Right atrium auricular region (tissue), 2 donors: ENCODE results near the gene DCLRE1B. TPM values are rescaled to one million over a fixed set of nuclear protein-coding genes. Genes with fewer than 3 reads are reported as not detected.

Experiments
- DNase-seq: peaks from one replicate; pipeline ENCODE4 v3.0.0-alpha.2; 2019; ENCODE audit warnings: low spot score
- H3K27ac ChIP-seq, 2 donors: fragments of 200-600 bp; sonication (generic); 1 replicate in 1 of 2; 2 replicates in 1 of 2; pipeline ENCODE4 v1.5.1; 2016 to 2019
- H3K27me3 ChIP-seq, 2 donors: fragments of 200-600 bp; sonication (generic); one replicate each; pipeline versions ENCODE4 v1.5.1 to v1.6.0; 2017 to 2019
- H3K36me3 ChIP-seq: fragments of 200-600 bp; sonication (generic); one replicate; pipeline ENCODE4 v1.5.1; 2016
- H3K4me1 ChIP-seq, 2 donors: fragments of 200-600 bp; sonication (generic); one replicate each; pipeline versions ENCODE4 v1.5.1 to v1.6.0; 2017 to 2019
- H3K4me3 ChIP-seq, 2 donors: fragments of 200-600 bp; sonication (generic); 1 replicate in 1 of 2; 2 replicates in 1 of 2; pipeline ENCODE4 v1.5.1; 2017 to 2019; ENCODE audit warnings: mild to moderate bottlenecking in 1 of 2, moderate library complexity in 1 of 2
- H3K9me3 ChIP-seq, 2 donors: fragments of 200-600 bp; sonication (generic); one replicate each; pipeline ENCODE4 v1.5.1; 2019
- CTCF ChIP-seq, 2 donors: fragments of 200-600 bp; sonication (generic); IDR thresholded peaks; one replicate each; pipeline ENCODE4 v1.5.1; 2019; ENCODE audit warnings: antibody characterized with exemption in 2 of 2
- total RNA-seq, 2 donors: library from RNA; depleted of rRNA; stranded (reverse); fragments of >200 nt; gene quantifications; one replicate each; pipeline ENCODE4 v1.1.0, GENCODE V29; 2016

DCLRE1B gene
- total RNA-seq, 2 donors from 2014 or later = 1.4 to 2.4 TPM

GRCh38 chr1:113918243-113918642 lies 13.1 kb downstream of the DCLRE1B start:
- Histone ChIP-seq H3K36me3 (no peaks in the 10 kb centered on the region), H3K4me3 (no peak overlapping the region), H3K9me3 (no peaks in the 10 kb centered on the region), H3K4me1 (peaks cover 0 to 5% of the 10 kb centered on the region in 2 donors), H3K27me3 (no peaks in the 10 kb centered on the region), H3K27ac (no peak overlapping the region)
- no peak for TF ChIP-seq CTCF (IDR thresholded peaks at IDR 0.05)
- DNase-seq = no peak

GRCh38 chr1:113922957-113923356 lies 17.8 kb downstream of the DCLRE1B start:
- H3K27ac ChIP-seq = no peak overlapping the region
- H3K9me3 ChIP-seq = no peaks in the 10 kb centered on the region
- no peaks in the 10 kb centered on the region for H3K4me1 ChIP-seq
- no peak for TF ChIP-seq CTCF (IDR thresholded peaks at IDR 0.05)
- no peak overlapping the region for H3K4me3 ChIP-seq
- DNase-seq = no peak
- H3K27me3 ChIP-seq = no peaks in the 10 kb centered on the region
- H3K36me3 ChIP-seq = no peaks in the 10 kb centered on the region

DNA sequence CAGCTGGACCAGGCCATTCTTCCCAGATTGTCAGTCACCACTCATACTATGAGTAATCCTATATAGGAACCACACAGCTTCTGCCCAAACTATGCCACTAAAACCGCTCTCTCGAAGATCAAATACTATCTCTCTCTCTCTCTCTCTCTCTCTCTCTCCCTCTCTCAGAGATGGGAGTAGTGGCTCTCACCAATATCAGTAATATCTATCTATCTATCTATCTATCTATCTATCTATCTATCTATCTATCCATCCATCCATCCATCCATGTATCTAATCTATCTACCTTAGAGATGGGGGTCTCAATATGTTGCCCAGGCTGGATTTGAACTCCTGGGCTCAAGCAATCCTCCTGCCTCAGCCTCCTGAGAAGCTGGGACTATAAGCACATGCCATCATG lies 19.3 kb downstream of the DCLRE1B start:
- no peak for DNase-seq
- Histone ChIP-seq H3K27ac (no peak overlapping the region), H3K4me1 (peaks cover 0 to 8% of the 10 kb centered on the region in 2 donors), H3K9me3 (no peaks in the 10 kb centered on the region), H3K27me3 (no peaks in the 10 kb centered on the region), H3K4me3 (no peak overlapping the region), H3K36me3 (no peaks in the 10 kb centered on the region)
- no peak for TF ChIP-seq CTCF (IDR thresholded peaks at IDR 0.05)

DNA sequence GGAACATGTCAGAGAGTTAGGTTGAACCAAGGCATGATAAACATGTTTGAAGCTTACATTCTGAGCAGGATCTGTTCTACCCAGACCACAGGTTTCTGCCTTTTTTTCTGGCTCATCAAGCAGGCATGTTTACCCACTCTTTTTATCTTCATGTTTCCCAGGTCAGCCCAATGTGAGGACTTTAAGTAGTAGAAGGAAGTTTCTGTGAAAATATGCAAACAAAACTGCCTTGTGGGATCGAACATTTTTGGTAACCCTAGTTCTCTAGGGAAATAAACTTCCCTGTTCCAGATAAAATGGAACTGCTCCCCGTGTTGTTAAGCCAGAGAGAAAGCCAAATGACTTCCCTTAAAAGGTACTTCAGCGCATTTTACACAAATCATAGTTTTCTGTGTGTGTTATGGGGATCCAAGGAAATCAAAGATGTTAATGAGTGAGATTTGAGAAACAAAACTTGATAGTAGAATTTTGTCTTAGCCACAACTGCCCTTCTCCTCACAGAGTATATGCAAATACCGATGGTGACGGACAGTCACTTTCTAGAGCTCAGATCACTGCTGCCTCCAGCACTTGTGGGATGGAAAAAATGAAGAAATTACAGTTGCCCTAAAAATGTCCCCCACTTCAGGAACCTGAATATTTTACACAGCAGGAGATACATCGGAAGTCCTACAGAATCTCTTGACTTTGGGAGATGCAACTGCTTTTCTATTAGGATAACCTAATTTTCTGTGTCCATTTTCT lies 23.2 kb downstream of the DCLRE1B start:
- Histone ChIP-seq H3K36me3 (no peaks in the 10 kb centered on the region), H3K27me3 (no peaks in the 10 kb centered on the region), H3K27ac (peak overlapping the region; percentile 92 to 97), H3K9me3 (no peaks in the 10 kb centered on the region), H3K4me1 (peaks cover 0 to 39% of the 10 kb centered on the region in 2 donors), H3K4me3 (peak overlapping the region; percentile 79 to 85)
- DNase-seq = no peak
- no peak for TF ChIP-seq CTCF (IDR thresholded peaks at IDR 0.05)

GRCh38 chr1:113928941-113929749 lies 24.0 kb downstream of the DCLRE1B start, which contains the start of gene HIPK1:
TSS of gene HIPK1 (plus strand) at chr1:113929324.
- H3K36me3 ChIP-seq = no peaks in the 10 kb centered on the region
- no peak for TF ChIP-seq CTCF (IDR thresholded peaks at IDR 0.05)
- no peaks in the 10 kb centered on the region for H3K27me3 ChIP-seq
- H3K4me3 ChIP-seq = peak within 1 kb of the TSS; percentile 79 to 85
- peak; percentile 91 for DNase-seq
- peaks cover 0 to 46% of the 10 kb centered on the region in 2 donors for H3K4me1 ChIP-seq
- H3K27ac ChIP-seq = peak within 1 kb of the TSS; percentile 92 to 97
- no peaks in the 10 kb centered on the region for H3K9me3 ChIP-seq
